HG02588 (cell line): Measurements from ENCODE around the gene NOL3.

ENCODE experiments used
- ATAC-seq: cut with Tn5 transposase; IDR thresholded peaks from one replicate; pipeline ENCODE4 v1.9.1; 2021; ENCODE audit warnings: mild to moderate bottlenecking, moderate library complexity; ENCODE audit not compliant: unreplicated experiment

NOL3 gene

DNA sequence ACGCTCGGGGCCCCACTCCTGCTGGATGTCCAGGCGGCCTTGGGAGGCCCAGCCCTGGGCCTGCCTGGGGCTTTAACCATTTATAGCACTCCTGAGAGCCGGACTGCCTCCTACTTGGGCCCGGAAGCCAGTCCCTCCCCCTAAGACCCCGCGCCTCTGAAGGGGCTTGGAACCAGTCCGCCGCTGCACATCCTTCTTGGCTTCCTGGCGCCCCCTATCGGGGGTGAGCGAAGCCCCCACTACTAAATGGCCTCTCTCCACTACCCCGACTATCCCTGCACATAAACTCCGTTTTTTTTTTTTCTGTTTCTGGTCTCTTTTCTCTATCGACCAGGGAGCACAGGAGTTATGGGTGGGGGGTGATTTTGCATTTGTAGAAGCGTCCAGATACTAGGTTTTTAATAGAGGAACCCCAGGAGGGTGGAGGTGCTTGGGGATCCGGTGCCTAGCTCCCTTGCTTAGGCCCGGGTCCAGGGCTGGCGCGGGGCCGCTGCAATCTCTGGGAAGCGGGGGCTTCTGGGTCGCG lies 633 bp upstream of the NOL3 start:
- ATAC-seq, result no peak

DNA sequence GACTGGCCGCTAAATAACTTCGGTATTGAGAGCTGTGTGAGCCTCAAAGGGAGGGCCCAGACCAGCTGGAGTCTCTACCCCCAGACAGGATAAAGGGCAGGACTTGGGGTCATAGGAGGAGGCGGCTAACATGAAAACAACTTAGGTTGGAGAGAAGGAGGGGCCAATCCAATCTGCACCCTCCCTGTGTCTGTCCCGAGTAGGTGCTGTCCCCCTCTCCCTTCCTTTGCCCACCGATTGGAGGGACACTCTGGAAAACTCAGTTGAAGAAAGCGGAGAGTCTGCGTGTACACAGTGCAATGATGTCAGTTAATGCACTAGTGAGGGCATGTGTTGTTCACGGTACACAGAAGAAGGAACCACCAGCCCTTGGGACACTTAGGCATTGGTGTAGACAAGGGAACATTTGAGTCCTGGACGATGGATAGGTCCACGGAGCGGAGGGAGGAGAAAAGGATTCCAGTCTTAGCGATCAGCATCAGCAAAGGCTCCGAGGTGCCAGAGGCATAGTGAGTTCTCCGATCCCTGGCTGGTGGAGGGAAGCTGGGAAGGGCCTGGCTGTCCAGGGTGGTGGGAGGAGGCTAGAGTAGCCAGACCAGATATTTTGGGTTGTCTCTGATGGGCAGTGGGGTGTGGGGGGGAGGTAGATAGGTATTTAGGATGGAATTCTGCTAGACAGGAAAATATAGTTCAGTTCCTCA lies 761 bp downstream of the NOL3 start:
- no peak for ATAC-seq

DNA sequence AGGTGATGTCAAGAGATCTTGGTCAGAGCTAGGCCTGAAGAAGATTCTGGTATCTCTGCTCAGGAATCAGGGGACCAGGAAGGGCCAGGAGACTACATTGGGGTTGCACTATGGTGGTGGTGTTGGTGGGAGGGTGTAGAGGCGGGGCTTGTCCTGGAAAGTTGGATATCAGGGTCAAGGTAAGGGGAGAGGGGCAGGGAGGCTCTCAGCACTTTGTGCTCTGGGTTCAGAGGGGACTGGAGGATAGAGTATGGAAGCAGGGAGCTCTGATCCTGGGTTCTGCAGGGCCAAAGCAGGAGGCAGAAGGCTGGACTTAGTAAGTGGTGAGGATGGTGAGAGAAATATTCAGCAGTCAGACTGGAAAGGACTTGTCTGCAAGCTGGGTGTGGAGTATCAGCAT lies 3.0 kb downstream of the NOL3 start:
- no peak for ATAC-seq

DNA sequence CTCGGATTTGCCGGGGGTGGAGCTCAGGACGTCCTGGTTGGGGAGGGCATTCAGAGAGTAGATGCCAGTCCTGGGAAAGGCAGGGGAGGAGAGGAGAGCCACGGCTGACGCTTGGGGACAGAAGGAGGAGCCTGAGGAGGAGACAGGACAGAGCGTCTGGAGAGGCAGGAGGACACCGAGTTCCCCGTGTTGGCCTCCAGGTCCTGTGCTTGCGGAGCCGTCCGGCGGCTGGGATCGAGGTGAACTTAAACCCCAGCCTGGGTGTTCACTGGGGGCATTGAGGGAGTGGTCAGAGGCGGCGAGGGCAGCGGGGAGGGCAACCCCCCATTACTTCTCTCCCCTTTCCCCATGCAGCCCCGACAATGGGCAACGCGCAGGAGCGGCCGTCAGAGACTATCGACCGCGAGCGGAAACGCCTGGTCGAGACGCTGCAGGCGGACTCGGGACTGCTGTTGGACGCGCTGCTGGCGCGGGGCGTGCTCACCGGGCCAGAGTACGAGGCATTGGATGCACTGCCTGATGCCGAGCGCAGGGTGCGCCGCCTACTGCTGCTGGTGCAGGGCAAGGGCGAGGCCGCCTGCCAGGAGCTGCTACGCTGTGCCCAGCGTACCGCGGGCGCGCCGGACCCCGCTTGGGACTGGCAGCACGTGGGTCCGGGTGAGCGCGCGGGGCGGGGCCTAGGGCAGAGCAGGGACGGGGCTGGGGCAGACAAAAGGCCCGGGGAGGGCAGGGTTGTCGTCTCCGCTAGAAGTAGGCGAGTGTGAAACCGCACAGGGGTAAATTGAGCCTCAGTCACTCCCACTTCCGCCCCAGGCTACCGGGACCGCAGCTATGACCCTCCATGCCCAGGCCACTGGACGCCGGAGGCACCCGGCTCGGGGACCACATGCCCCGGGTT lies 3.7 kb downstream of the NOL3 start:
- peak; percentile 34 for ATAC-seq

DNA sequence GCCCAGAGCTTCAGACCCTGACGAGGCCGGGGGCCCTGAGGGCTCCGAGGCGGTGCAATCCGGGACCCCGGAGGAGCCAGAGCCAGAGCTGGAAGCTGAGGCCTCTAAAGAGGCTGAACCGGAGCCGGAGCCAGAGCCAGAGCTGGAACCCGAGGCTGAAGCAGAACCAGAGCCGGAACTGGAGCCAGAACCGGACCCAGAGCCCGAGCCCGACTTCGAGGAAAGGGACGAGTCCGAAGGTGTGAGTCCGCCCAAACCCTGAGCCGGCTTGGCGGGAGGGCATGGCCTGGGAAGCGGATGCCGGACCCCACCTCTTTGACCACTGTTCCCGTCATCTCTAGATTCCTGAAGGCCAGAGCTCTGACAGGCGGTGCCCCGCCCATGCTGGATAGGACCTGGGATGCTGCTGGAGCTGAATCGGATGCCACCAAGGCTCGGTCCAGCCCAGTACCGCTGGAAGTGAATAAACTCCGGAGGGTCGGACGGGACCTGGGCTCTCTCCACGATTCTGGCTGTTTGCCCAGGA lies 4.4 kb downstream of the NOL3 start:
- no peak for ATAC-seq

DNA sequence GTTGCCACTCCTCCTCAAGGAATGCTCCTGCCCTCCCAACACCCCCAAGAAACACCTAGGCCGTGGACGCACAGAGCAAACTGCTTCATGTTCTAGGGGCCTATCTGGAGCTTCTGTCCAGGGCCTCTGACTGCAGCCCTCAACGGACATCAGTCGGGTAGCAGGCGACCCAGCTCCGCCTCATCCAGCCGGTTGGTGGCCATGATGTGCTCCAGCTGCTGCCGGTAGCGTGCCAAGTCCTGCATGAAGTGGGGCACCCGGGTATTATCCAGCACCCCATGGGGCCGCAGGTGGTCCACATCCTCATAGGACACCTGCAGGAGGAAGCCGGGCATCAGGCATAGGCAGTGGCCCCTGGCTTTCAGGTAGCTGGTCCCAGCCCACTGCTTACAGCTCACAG lies 6.3 kb downstream of the NOL3 start:
- ATAC-seq, result no peak

DNA sequence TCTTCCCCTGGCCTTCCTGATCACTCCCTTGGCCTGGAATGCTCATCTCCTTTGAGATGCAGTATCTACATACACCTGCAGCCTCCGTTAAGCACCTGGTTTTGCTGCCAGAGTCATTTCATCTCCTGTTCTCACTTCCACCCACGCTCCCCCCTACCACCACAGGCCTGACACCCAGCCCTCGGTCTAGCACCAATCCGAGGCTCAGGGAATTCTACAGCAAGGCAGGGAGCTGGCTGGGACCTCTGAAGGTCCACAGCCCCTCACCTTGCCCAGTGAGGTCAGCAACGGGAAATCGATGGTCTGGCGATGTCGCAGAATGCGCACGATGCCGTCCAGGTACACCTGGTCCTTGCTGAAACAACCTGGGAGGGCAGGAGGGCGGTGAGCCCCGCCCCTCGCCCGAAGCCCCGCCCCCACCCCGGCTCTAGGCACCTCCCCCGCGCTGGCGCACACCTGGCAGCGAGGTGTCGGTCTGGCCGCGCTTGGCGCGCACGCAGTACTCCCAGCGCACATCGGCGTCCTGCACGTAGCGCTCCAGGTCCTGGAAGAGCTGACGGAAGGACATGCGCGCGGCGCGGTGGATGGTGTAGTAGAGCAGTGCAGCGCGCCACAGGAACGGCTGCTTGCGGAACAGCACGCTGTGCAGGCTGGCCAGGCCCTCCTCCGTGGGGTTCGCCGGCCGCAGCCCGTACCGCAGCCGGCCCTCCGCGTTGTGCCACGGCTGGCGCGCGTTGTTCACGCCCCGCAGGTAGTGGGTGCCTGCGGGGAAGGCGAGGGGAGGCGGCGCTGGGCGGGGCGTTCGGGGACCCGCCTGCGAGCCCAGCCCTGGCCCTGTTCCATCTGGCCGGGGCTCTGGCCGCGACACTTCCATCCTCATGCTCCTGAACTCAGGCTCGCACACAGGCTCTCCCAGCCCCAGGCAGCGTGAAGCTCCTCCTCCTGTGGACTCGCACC lies 7.7 kb downstream of the NOL3 start:
- ATAC-seq, result no peak

DNA sequence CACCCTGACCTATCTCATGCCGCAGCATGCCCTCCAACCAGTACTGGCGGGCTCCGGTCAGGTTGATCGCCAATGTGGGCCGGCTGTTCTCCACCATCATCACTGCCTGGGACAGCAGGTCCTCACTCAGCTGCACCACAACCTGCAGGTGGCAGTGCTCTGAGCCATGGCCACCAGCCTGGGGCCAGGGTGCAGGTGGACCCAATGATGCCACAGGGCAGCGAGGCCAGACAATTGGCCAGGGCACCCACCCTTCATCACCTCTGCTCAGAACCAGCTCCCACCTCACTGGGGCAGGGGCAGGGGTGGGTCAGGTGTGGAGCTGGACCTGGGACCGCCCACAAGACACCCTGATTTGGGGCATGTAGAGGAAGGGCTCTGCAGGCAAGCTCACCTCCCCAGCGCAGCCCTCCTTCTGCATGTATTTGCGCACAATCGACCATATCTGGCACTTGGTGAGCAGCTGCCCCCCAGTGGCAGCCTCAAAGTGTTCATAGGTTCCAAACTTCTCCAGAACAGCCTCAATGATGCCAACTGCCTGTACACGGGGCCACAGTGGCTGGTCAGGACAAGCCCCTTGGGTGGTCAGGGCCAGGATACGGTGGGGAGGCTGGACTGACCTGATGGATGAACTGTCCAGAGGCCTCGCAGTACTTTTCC lies 9.2 kb downstream of the NOL3 start:
- ATAC-seq, result no peak

DNA sequence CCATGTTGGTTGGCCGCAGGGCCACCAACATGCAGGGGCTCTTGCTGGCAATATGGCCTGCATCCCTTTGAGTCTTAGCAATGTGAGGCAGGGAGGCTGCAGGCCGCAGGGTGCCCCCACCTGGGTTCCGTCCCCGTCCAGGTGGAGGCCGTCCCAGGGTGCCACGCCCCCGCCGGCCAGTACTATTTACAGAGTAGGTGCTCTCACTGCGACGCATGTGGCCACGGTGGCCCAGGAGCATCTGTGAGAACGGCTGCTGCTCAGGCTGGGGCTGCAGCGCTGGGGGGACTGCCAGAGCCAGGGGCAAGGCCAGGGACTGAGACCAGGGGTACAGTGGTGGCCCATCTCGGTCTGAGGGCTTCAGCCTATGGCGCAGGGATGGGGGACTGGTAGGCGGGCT lies 9.8 kb downstream of the NOL3 start:
- ATAC-seq, result no peak

DNA sequence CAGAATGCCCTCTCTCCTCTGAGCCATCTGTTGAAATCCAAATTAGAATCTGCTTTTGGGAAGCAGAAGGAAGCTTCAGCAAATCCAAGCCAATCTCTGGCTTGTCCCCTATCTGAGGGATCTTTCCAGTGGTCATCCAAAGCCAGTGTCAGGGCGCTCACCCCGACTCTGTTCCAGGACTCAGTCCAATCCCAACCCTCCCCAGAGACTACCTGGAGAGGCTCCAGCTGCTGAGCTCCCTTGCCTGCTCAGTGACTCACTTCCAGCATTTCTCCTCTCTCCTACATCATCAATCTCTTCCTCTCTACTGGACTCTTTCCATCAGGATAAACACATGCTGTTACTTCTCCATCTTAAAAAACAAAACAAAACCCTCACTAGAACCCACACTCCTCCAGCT lies 11.0 kb downstream of the NOL3 start:
- no peak for ATAC-seq

DNA sequence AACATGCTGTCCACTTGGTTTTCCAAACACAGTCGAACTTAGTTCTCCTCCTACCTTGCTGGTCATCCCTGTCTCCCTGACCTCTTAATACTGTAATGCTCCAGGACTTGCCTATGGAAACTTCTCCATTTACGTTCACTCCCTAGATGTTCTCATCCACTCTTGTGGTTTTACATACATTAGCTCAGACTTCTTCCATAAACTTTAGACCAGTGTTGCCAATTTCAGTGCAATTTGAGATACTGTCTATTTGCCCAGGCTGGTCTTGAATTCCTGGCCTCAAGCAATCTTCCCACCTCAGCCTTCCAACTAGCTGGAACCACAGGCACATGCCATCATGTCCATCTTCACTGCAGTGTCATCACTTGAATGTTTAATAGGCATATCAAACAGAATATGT lies 11.9 kb downstream of the NOL3 start:
- ATAC-seq, result no peak

DNA sequence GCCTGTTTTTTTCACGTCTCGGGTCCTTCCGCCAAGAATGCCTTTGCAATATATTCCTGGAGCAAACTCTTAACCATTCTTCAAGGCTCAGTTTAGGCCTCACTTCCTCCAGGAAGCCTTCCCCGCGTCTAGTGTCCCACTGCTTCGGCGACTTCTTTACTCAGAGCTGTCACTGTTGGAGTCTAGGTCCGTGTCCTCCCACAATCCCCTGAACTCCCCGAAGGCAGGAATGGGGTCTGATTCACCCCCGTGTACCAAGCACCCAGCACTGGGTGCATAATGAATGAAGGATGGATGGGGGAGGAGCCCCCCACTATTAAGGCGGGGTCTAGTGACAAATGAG lies 12.9 kb downstream of the NOL3 start:
- ATAC-seq, result no peak

DNA sequence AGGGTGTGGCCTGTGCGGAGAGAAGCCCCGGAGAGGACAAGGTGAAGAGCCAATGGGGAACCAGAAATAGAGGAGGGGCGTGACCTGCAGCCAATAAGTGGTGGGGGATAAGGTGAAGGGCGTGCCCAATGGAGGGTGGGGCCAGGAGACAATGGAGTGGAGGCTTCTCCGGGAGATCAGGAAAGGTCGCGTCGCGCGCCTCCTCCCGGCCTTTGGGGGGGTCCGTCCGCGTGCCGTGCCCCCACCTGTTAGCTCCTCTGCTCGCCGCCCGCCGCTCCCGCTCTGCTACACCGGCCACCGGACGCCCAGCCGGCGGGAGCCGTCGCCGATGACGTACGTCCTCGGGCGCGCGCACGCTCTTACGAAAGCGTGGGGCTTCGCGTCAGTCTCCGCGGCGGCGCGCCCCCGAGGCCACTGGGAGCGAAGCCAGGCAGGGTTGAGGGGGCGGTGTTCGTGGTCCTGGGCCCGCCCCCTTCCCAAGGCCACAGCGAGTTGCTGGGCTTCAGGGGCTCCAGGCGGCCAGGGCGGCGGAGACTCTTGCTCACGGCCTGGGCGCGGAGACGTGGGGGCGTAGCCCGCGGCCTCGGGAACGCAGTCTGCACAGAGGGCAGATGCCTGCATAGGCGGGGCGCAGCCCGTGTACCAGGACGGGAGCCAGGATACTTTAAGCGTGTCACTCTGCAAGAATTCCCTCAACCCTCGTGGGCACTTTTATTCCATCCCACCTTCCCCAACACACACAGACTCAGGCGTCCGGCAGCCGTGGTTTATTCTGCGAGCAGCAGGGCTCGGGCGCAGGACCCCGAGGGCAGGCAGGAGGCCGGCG lies 13.5 kb downstream of the NOL3 start, which contains the start of gene MATCAP1:
TSS of gene MATCAP1 (minus strand) at position 337 of the 826 bp plus-strand sequence. CDS start 3,353 bp downstream, outside the sequence.
- ATAC-seq, result peak; percentile 90

DNA sequence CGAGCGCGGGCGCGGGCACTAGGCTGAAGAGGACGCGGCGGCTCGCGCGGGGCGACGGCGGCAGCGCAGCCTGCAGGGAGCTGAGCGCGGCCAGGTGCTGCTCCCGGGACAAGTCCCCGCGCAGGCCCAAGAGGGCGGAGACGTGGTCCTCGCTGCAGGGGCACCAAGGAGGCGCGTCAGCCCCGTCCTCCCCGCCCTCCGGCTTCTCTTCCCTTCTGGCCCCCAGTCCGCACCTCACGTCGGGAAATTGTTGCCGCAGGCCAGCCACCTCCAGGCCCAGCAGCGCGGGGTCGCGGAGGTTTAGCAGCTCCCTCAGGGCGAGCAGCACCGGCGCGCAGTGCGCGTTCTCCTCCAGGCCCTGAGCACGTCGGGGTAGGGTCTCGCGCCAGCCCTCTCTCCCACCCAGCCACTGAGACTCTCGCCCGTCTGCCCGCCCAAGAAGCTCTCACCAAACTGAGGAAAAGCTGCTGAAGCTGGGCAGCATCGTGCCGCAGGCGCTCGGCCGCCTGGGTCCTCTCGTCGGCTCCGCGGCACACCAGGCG lies 14.2 kb downstream of the NOL3 start:
- peak; percentile 4 for ATAC-seq

DNA sequence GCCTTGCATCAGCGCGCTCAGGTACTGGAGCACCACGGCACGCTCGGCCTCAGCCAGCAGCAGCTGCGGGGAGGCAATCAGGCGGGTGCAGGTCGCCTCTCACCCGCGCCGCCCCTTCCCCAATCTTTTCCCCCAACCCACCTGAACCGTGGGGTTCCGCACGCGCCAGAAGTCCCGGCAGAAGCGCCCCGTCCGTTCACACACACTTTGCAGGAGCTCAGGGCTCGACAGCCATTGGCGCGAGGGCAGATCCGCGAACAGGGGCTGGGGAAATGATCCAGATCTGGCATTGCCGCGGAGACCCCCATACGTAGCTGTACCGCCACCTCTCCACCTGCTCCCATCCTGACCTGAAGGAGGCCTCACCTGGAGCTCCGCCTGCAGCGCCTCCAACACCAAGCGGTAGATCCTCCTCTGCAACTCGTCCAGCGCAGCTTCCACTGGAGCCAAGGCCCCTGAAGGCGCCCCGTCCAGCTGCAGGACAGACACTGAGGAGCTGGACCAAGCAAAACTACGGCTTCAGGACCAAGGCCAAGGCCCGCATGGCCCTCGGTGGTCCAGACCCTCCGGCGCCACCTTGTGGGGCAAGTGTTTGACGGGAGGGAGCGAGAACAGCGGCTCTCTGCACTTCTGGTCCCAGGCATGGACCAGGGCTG lies 14.8 kb downstream of the NOL3 start:
- no peak for ATAC-seq

DNA sequence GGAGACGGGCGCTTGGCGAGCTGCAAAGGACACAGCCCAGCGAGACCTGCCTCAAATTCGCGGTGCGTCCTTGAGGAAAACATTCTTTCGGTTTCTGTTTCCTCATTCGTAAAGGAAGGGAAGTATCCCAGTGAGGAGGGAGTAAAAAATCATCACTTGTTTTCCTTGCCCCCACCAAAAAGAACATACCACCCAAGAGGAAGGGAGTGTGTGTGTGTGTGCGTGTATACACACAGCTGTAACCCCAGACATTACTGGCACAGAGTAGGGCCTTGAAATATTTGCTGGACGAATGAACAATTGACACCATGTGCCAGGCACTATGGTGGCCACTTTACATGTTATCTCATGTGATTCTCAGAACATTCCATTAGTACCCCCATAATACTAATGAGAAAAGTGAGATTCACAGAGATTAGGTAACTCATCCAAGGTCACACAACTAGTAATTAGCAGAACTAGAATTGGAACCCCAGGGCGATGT lies 15.4 kb downstream of the NOL3 start:
- ATAC-seq, result no peak

DNA sequence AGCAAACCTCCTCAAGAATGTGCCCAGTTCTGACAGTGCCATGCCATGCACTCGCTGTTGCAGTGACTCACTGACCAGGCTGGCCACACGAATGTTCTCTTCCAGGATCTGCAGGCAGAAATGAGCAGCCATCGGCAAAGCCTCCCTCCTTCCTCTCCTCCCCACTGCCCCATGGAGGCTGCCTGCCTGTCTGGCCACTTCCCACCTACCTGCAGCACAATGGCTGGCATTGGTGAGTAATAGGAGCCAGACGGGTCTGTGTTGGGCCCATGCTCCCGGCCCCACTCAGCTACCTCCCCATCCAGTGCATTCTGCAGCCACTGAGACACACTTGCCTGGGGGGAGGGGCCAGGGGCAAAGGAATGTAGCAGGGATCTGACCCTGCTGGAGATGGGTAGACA lies 16.2 kb downstream of the NOL3 start:
- ATAC-seq, result no peak

DNA sequence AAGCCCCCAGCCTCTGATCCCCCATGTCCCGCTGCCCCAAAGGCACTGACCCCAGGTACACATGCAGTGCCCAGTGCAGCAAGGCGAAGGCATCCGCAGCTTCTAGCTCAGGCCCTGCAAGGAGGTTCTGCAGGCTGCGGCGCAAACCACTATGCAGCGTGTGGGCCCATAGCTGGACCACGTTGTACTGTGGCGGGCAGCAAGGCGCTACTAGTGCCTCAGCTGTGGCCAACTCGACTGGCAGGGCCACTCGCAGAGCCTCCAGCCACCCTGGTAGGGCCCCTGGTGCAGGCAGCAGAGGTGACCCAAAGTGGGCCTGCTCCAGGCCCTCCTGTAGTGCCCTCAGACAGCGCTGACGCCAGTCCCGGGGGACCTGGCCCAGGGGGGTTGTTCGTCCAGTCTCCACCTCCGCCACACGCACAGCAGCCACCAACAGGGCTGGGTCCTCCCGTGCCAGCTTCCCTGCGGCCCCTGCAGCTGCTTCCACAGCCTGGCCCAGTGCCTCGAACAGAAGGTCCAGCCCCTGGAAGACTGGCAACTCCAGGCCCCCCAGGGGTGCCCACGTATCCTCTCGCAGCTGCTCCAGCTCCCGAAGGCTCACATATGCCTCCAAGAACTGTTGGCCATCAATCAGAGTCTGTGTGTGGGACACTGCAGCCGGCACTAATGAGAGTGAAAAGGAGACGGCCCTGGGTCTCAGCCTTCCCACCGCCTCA lies 17.0 kb downstream of the NOL3 start:
- ATAC-seq, result no peak
